NAMALWA (cell line): ENCODE measurements around the gene ARHGAP4.

Source experiments
- DNase-seq: peaks from one replicate; pipeline ENCODE4 v3.0.0-alpha.2; 2015; ENCODE audit warnings: low spot score

Gene ARHGAP4

GRCh38 chrX:153866302-153867019 is 59.6 kb downstream of the ARHGAP4 start:
- no peak for DNase-seq

- DNase-seq, result no peak
These were observed 60.4 kb downstream of the ARHGAP4 start for GRCh38 chrX:153865685-153866084.

- no peak for DNase-seq
These were observed 60.8 kb downstream of the ARHGAP4 start for GRCh38 chrX:153865321-153865580.

- DNase-seq, result no peak
These were observed 61.3 kb downstream of the ARHGAP4 start for GRCh38 chrX:153864561-153865320.

- DNase-seq, result no peak
These were observed 62.0 kb downstream of the ARHGAP4 start for GRCh38 chrX:153864101-153864500.

GRCh38 chrX:153863251-153863991 is 62.6 kb downstream of the ARHGAP4 start:
- DNase-seq, result no peak

- no peak for DNase-seq
These were observed 63.5 kb downstream of the ARHGAP4 start for GRCh38 chrX:153862369-153863250.

- DNase-seq, result no peak
These were observed 64.2 kb downstream of the ARHGAP4 start for GRCh38 chrX:153861733-153862310.

GRCh38 chrX:153861151-153861550 is 64.9 kb downstream of the ARHGAP4 start:
- no peak for DNase-seq
